ENCODE measurements around the gene SH3GL2.

The SH3GL2 gene

GRCh38 chr9:17594961-17595360 lies 16.1 kb downstream of the SH3GL2 start:
- no peaks in the 10 kb centered on the region for H3K27me3 ChIP-seq
- no peak overlapping the region for H3K4me3 ChIP-seq
- H3K4me1 ChIP-seq, result no peaks in the 10 kb centered on the region
- intact Hi-C loops (cut with DNase I; ENCODE audit: low total_unique reads), result no loop called here
- H3K36me3 ChIP-seq, result no peaks in the 10 kb centered on the region
- no peak overlapping the region for H3K27ac ChIP-seq
- H3K9me3 ChIP-seq, result no peaks in the 10 kb centered on the region
- TF ChIP-seq CTCF (IDR thresholded peaks at IDR 0.05), result no peak
- no peak for DNase-seq

- Histone ChIP-seq H3K9me3 (no peaks in the 10 kb centered on the region), H3K36me3 (no peaks in the 10 kb centered on the region), H3K4me3 (no peak overlapping the region), H3K27ac (no peak overlapping the region), H3K4me1 (no peaks in the 10 kb centered on the region), H3K27me3 (no peaks in the 10 kb centered on the region)
- intact Hi-C loops (cut with DNase I; ENCODE audit: low total_unique reads), result no loop called here
- TF ChIP-seq CTCF (IDR thresholded peaks at IDR 0.05), result no peak
- no peak for DNase-seq
Measured at GRCh38 chr9:17597977-17598376, 19.1 kb downstream of the SH3GL2 start.

GRCh38 chr9:17600962-17601593 lies 22.2 kb downstream of the SH3GL2 start:
- H3K27me3 ChIP-seq, result no peaks in the 10 kb centered on the region
- no peak overlapping the region for H3K4me3 ChIP-seq
- no peaks in the 10 kb centered on the region for H3K9me3 ChIP-seq
- no peak for DNase-seq
- intact Hi-C loops (cut with DNase I; ENCODE audit: low total_unique reads), result no loop called here
- no peak for TF ChIP-seq CTCF (IDR thresholded peaks at IDR 0.05)
- H3K27ac ChIP-seq, result no peak overlapping the region
- H3K4me1 ChIP-seq, result no peaks in the 10 kb centered on the region
- H3K36me3 ChIP-seq, result no peaks in the 10 kb centered on the region

- intact Hi-C loops (cut with DNase I; ENCODE audit: low total_unique reads), result no loop called here
- Histone ChIP-seq H3K36me3 (no peaks in the 10 kb centered on the region), H3K9me3 (no peaks in the 10 kb centered on the region)
Measured at GRCh38 chr9:17604556-17604955, 25.7 kb downstream of the SH3GL2 start.

GRCh38 chr9:17609312-17610005 lies 30.6 kb downstream of the SH3GL2 start:
- intact Hi-C loops (cut with DNase I; ENCODE audit: low total_unique reads), result no loop called here
- no peak for DNase-seq
- no peaks in the 10 kb centered on the region for H3K9me3 ChIP-seq
- no peak overlapping the region for H3K27ac ChIP-seq
- H3K4me1 ChIP-seq, result no peaks in the 10 kb centered on the region
- no peak for TF ChIP-seq CTCF (IDR thresholded peaks at IDR 0.05)
- no peak overlapping the region for H3K4me3 ChIP-seq
- no peaks in the 10 kb centered on the region for H3K27me3 ChIP-seq
- no peaks in the 10 kb centered on the region for H3K36me3 ChIP-seq

More at GRCh38 chr9:17604556-17604955, 25.7 kb downstream of the SH3GL2 start:
- H3K27ac ChIP-seq, result no peak overlapping the region
- TF ChIP-seq CTCF (IDR thresholded peaks at IDR 0.05), result no peak
- H3K27me3 ChIP-seq, result no peaks in the 10 kb centered on the region
- no peak overlapping the region for H3K4me3 ChIP-seq
- no peak for DNase-seq
- H3K4me1 ChIP-seq, result no peaks in the 10 kb centered on the region
